OCI-LY7 (cell line): ENCODE data around the gene GSKIP. TPM values are rescaled to one million over a fixed set of nuclear protein-coding genes. Genes with fewer than 3 reads are reported as not detected.

Source experiments
- BruUV-seq: library from RNA; stranded (reverse); fragments of 400-500 nt; replicated peaks from 2 replicates; lab custom pipeline; 2021; lab: Mats Ljungman, UMichigan
- CTCF ChIA-PET: fragments of 300-600 bp; sonication (Branson Sonifier 250); formaldehyde crosslinking; loops from one replicate; lab custom pipeline; 2022; ENCODE audit warnings: antibody characterized with exemption; ENCODE audit not compliant: unreplicated experiment; lab: Charles Lee
- POLR2A ChIA-PET: fragments of 300-600 bp; sonication (Branson Sonifier 250); formaldehyde crosslinking; loops from one replicate; lab custom pipeline; 2022; ENCODE audit warnings: antibody characterized with exemption; lab: Charles Lee
- DNase-seq: peaks from one replicate; pipeline ENCODE4 v3.0.0-alpha.2; 2015; ENCODE audit warnings: low spot score
- H2AFZ ChIP-seq: fragments of 200-600 bp; sonication (generic), shearing (Covaris generic); 2 replicates; pipeline ENCODE4 v1.6.1; 2014; ENCODE audit warnings: mild to moderate bottlenecking, antibody characterized with exemption, low read length, moderate library complexity
- H3K27ac ChIP-seq: fragments of 200-600 bp; sonication (generic); 2 replicates; pipeline ENCODE4 v1.5.1; 2014; ENCODE audit warnings: mixed run types, low read depth, mild to moderate bottlenecking, moderate library complexity, low read length, inconsistent platforms; ENCODE audit not compliant: poor library complexity, severe bottlenecking
- H3K36me3 ChIP-seq: fragments of 200-600 bp; sonication (generic); 2 replicates; pipeline ENCODE4 v1.6.1; 2014; ENCODE audit warnings: mild to moderate bottlenecking, antibody characterized with exemption, low read length, moderate library complexity, mixed read lengths; ENCODE audit not compliant: insufficient read depth
- H3K4me1 ChIP-seq: fragments of 200-600 bp; sonication (generic); 2 replicates; pipeline ENCODE4 v1.5.1; 2014; ENCODE audit warnings: mild to moderate bottlenecking, low read length; ENCODE audit not compliant: insufficient read depth, poor library complexity, severe bottlenecking
- H3K4me2 ChIP-seq: fragments of 200-600 bp; sonication (generic); 2 replicates; pipeline ENCODE4 v1.6.1; 2014; ENCODE audit warnings: mild to moderate bottlenecking, low read length
- H3K4me3 ChIP-seq: fragments of 200-600 bp; sonication (generic); 2 replicates; pipeline ENCODE4 v1.5.1; 2014; ENCODE audit warnings: mild to moderate bottlenecking, low read depth, low read length; ENCODE audit not compliant: poor library complexity, severe bottlenecking
- H3K79me2 ChIP-seq: fragments of 200-600 bp; sonication (generic); 2 replicates; pipeline ENCODE4 v1.6.1; 2016; ENCODE audit warnings: low read depth, mild to moderate bottlenecking, low read length, moderate library complexity, mixed read lengths; ENCODE audit not compliant: insufficient read depth
- H3K9me2 ChIP-seq: fragments of 200-600 bp; sonication (generic); 2 replicates; pipeline ENCODE4 v1.6.1; 2016; ENCODE audit warnings: mild to moderate bottlenecking, low read length, mixed read lengths; ENCODE audit not compliant: insufficient read depth
- H3K9me3 ChIP-seq: fragments of 200-600 bp; sonication (generic); 2 replicates; pipeline ENCODE4 v1.6.1; 2014; ENCODE audit warnings: mild to moderate bottlenecking, mixed run types, low read length, mixed read lengths
- H4K20me1 ChIP-seq: fragments of 200-600 bp; sonication (generic); 2 replicates; pipeline ENCODE4 v1.6.1; 2014; ENCODE audit warnings: mild to moderate bottlenecking, antibody characterized with exemption, low read length, moderate library complexity, mixed read lengths; ENCODE audit not compliant: insufficient read depth
- CTCF ChIP-seq: fragments of 200-600 bp; sonication (generic); conservative IDR thresholded peaks from 2 replicates; pipeline ENCODE4 v1.5.1; 2014; ENCODE audit warnings: mild to moderate bottlenecking, antibody characterized with exemption, low read length, moderate library complexity, mixed read lengths
- EZH2phosphoT487 ChIP-seq: fragments of 200-600 bp; sonication (generic); IDR thresholded peaks from 2 replicates; pipeline ENCODE4 v1.6.1; 2018; ENCODE audit warnings: low read depth, borderline replicate concordance, mild to moderate bottlenecking, mixed run types, antibody characterized with exemption, low read length, moderate library complexity, mixed read lengths
- intact Hi-C: fragments of 100-400 bp; cut with micrococcal nuclease; formaldehyde crosslinking; loops from one replicate; pipeline ENCODE4 v1.10.0; 2022; ENCODE audit not compliant: unreplicated experiment
- total RNA-seq, 2 experiments: library from RNA; depleted of rRNA in 1 of 2; stranded (reverse); fragments of >200 nt in 1 of 2; shearing (Covaris generic) in 1 of 2; gene quantifications; 2 replicates each; pipeline ENCODE4 v1.2.3, GENCODE V29; 2014 to 2022

The GSKIP gene
- total RNA-seq, 2 experiments from 2014 or later: 7.7 to 12.6 TPM

- DNase-seq: no peak
- H3K79me2 ChIP-seq: no peaks in the 10 kb centered on the region
- H3K4me2 ChIP-seq: no peak overlapping the region
- H3K27ac ChIP-seq: no peak overlapping the region
- H2AFZ ChIP-seq: no peak overlapping the region
- peaks cover 55% of the 10 kb centered on the region for H3K36me3 ChIP-seq
- no TSS peak for BruUV-seq
- no peak overlapping the region for H3K4me3 ChIP-seq
- H3K9me2 ChIP-seq: no peaks in the 10 kb centered on the region
- peaks cover 15% of the 10 kb centered on the region for H3K4me1 ChIP-seq
- ChIA-PET POLR2A (no interaction called here), CTCF (no interaction called here)
- H4K20me1 ChIP-seq: no peaks in the 10 kb centered on the region
- TF ChIP-seq EZH2phosphoT487 (no peak), CTCF (no peak)
- intact Hi-C loops: no loop called here
- H3K9me3 ChIP-seq: no peaks in the 10 kb centered on the region
These were observed 22.1 kb downstream of the GSKIP start for GRCh38 chr14:96385385-96385784.

- H4K20me1 ChIP-seq: no peaks in the 10 kb centered on the region
- TF ChIP-seq EZH2phosphoT487: no peak
- TF ChIP-seq CTCF: no peak
- no TSS peak for BruUV-seq
- ChIA-PET CTCF (no interaction called here), POLR2A (interaction anchor here (2.8 kb wide), 1 partner anchor 11 kb away, joined by 11 read pairs; no protein-coding TSS in a partner anchor)
- no peaks in the 10 kb centered on the region for H3K79me2 ChIP-seq
- intact Hi-C loops: loop anchor here (1.0 to 2.0 kb wide), 2 partner anchors 28 to 112 kb away; partner anchors contain the start of genes ATG2B, GSKIP and PAPOLA
- peaks cover 16% of the 10 kb centered on the region for H3K4me1 ChIP-seq
- no peak for DNase-seq
- peak overlapping the region; percentile 91 for H3K4me2 ChIP-seq
- H2AFZ ChIP-seq: peak overlapping the region; percentile 99
- H3K9me3 ChIP-seq: no peaks in the 10 kb centered on the region
- H3K27ac ChIP-seq: no peak overlapping the region
- H3K9me2 ChIP-seq: no peaks in the 10 kb centered on the region
- H3K4me3 ChIP-seq: peak overlapping the region; percentile 75
- H3K36me3 ChIP-seq: peaks cover 11% of the 10 kb centered on the region
These were observed 27.6 kb downstream of the GSKIP start for GRCh38 chr14:96390965-96391292.

GRCh38 chr14:96391293-96392118, 28.2 kb downstream of the GSKIP start:
- intact Hi-C loops: loop anchor here (1.0 to 2.0 kb wide), 2 partner anchors 28 to 111 kb away; partner anchors contain the start of genes ATG2B, GSKIP and PAPOLA
- Histone ChIP-seq H3K9me2 (no peaks in the 10 kb centered on the region), H3K79me2 (no peaks in the 10 kb centered on the region), H4K20me1 (no peaks in the 10 kb centered on the region), H3K4me1 (peaks cover 16% of the 10 kb centered on the region), H3K27ac (peak overlapping the region; percentile 26), H3K9me3 (no peaks in the 10 kb centered on the region), H3K4me3 (peak overlapping the region; percentile 75), H3K4me2 (peak overlapping the region; percentile 91), H2AFZ (peak overlapping the region; percentile 99), H3K36me3 (peaks cover 6% of the 10 kb centered on the region)
- ChIA-PET CTCF (no interaction called here), POLR2A (interaction anchor here (0.5 to 2.8 kb wide), 2 partner anchors 11 to 65 kb away, joined by 3 to 11 read pairs; no protein-coding TSS in a partner anchor)
- TF ChIP-seq CTCF (no peak), EZH2phosphoT487 (no peak)
- DNase-seq: peak; percentile 94
- BruUV-seq: no TSS peak
